ENCODE measurements around the gene ANKRD30B. TPM values are rescaled to one million over a fixed set of nuclear protein-coding genes. Genes with fewer than 3 reads are reported as not detected.
"Not testable (repeated sequence)": the region's sequence is repeated elsewhere in the genome, so short reads cannot be mapped to it uniquely, and the experiment has no call there.

ANKRD30B gene
- total RNA-seq (under 1 TPM in 1 of 7 donors, not detected in 6; 0.11 TPM), polyA plus RNA-seq (under 1 TPM in 1 of 2 donors, not detected in 1; 0.04 TPM)
- long read RNA-seq, donor 1: 0 reads
- long read RNA-seq, donor 2: 0 reads
- long read RNA-seq, donor 3: 0 reads

- DNase-seq: no peak
- Histone ChIP-seq H3K36me3 (no peaks in the 10 kb centered on the region), H3K9me3 (no peaks in the 10 kb centered on the region), H3K27me3 (no peaks in the 10 kb centered on the region), H3K4me3 (no peak within 1 kb of the TSS), H3K27ac (no peak within 1 kb of the TSS), H3K4me1 (ENCODE audit: insufficient read depth) (no peaks in the 10 kb centered on the region)
- TF ChIP-seq CTCF (IDR thresholded peaks at IDR 0.05) (no peak), EP300 (IDR thresholded peaks at IDR 0.05) (no peak), POLR2A (IDR thresholded peaks at IDR 0.05) (no peak)
- WGBS, 3 donors: 8 to 35% (median 19%) methylated on average over 66 to 79 of the region's 79 CpGs
- intact Hi-C loops (cut with DNase I): no loop called here
These were observed at the start of gene ANKRD30B for GRCh38 chr18:14747513-14748474. Gene ANKRD30B (plus strand): TSS chr18:14748172. CDS start chr18:14748420, 248 bp downstream.

- intact Hi-C loops (cut with DNase I); H3K4me1 ChIP-seq (ENCODE audit: insufficient read depth); H3K4me3 ChIP-seq; H3K36me3 ChIP-seq; H3K9me3 ChIP-seq; H3K27ac ChIP-seq; H3K27me3 ChIP-seq; DNase-seq: not testable (repeated sequence)
- 68 to 76% (median 70%) methylated on average over 7 of the region's 7 CpGs for WGBS, 3 donors
These were observed 46.5 kb upstream of the ANKRD30B start for GRCh38 chr18:14701286-14702040.

- 58 to 70% (median 62%) methylated on average over 2 of the region's 2 CpGs for WGBS, 3 donors
These were observed 38.2 kb upstream of the ANKRD30B start for GRCh38 chr18:14709761-14710160.

GRCh38 chr18:14721569-14721968 is 26.4 kb upstream of the ANKRD30B start:
- H3K4me3 ChIP-seq; H3K27ac ChIP-seq; H3K36me3 ChIP-seq; H3K27me3 ChIP-seq; H3K4me1 ChIP-seq (ENCODE audit: insufficient read depth); H3K9me3 ChIP-seq; DNase-seq; intact Hi-C loops (cut with DNase I): not testable (repeated sequence)

More at GRCh38 chr18:14709761-14710160, 38.2 kb upstream of the ANKRD30B start:
- H3K4me1 ChIP-seq (ENCODE audit: insufficient read depth); H3K4me3 ChIP-seq; intact Hi-C loops (cut with DNase I); DNase-seq; H3K9me3 ChIP-seq; H3K36me3 ChIP-seq; H3K27me3 ChIP-seq; H3K27ac ChIP-seq: not testable (repeated sequence)

GRCh38 chr18:14739056-14739455 is 8.9 kb upstream of the ANKRD30B start:
- H3K4me3 ChIP-seq; intact Hi-C loops (cut with DNase I); H3K27me3 ChIP-seq; H3K9me3 ChIP-seq; H3K27ac ChIP-seq; H3K36me3 ChIP-seq; DNase-seq; H3K4me1 ChIP-seq (ENCODE audit: insufficient read depth): not testable (repeated sequence)
- WGBS, 3 donors: 19 to 47% (median 44%) methylated on average over 1 of the region's 1 CpG

- intact Hi-C loops (cut with DNase I): no loop called here
- Histone ChIP-seq H3K36me3 (no peaks in the 10 kb centered on the region), H3K9me3 (no peaks in the 10 kb centered on the region), H3K4me1 (ENCODE audit: insufficient read depth) (no peaks in the 10 kb centered on the region), H3K27ac (no peak overlapping the region), H3K4me3 (no peak overlapping the region), H3K27me3 (no peaks in the 10 kb centered on the region)
- DNase-seq: no peak
- TF ChIP-seq CTCF (IDR thresholded peaks at IDR 0.05) (no peak), EP300 (IDR thresholded peaks at IDR 0.05) (no peak), POLR2A (IDR thresholded peaks at IDR 0.05) (no peak)
- 92 to 97% (median 95%) methylated on average over 18 of the region's 18 CpGs for WGBS, 3 donors
These were observed 1.1 kb upstream of the ANKRD30B start for GRCh38 chr18:14746897-14747296.
